GM19467 (cell line): ENCODE measurements around the gene FCGBP.
A peak's percentile ranks its signal among the peaks of the same experiment; 100 is the strongest.

ENCODE experiments used
- ATAC-seq: cut with Tn5 transposase; IDR thresholded peaks from one replicate; pipeline ENCODE4 v1.9.1; 2021; ENCODE audit warnings: mild to moderate bottlenecking, moderate library complexity; ENCODE audit not compliant: unreplicated experiment

Gene FCGBP

GRCh38 chr19:39949026-39949747 lies 14.8 kb upstream of the FCGBP start:
- ATAC-seq, result no peak

- ATAC-seq, result no peak
Measured at GRCh38 chr19:39946532-39946931, 12.1 kb upstream of the FCGBP start.

GRCh38 chr19:39943586-39943985 lies 9.2 kb upstream of the FCGBP start:
- ATAC-seq, result no peak

- no peak for ATAC-seq
Measured at GRCh38 chr19:39942366-39942730, 7.9 kb upstream of the FCGBP start.

GRCh38 chr19:39941615-39942365 lies 7.4 kb upstream of the FCGBP start:
- peak; percentile 42 for ATAC-seq

GRCh38 chr19:39941151-39941550 lies 6.7 kb upstream of the FCGBP start:
- no peak for ATAC-seq

- ATAC-seq, result no peak
Measured at GRCh38 chr19:39940221-39940833, 5.9 kb upstream of the FCGBP start.

- no peak for ATAC-seq
Measured at GRCh38 chr19:39939556-39939955, 5.1 kb upstream of the FCGBP start.

GRCh38 chr19:39937787-39938186 lies 3.4 kb upstream of the FCGBP start:
- ATAC-seq, result no peak

- no peak for ATAC-seq
Measured at GRCh38 chr19:39937094-39937720, 2.8 kb upstream of the FCGBP start.

- ATAC-seq, result no peak
Measured at GRCh38 chr19:39936622-39937021, 2.2 kb upstream of the FCGBP start.

GRCh38 chr19:39936020-39936419 lies 1.6 kb upstream of the FCGBP start:
- no peak for ATAC-seq

GRCh38 chr19:39935364-39935661 lies 879 bp upstream of the FCGBP start:
- ATAC-seq, result no peak

GRCh38 chr19:39929750-39930149 lies 4.7 kb downstream of the FCGBP start:
- no peak for ATAC-seq

GRCh38 chr19:39928357-39928725 lies 6.1 kb downstream of the FCGBP start:
- ATAC-seq, result no peak

GRCh38 chr19:39927524-39928356 lies 6.7 kb downstream of the FCGBP start:
- ATAC-seq, result no peak

- no peak for ATAC-seq
Measured at GRCh38 chr19:39927076-39927475, 7.4 kb downstream of the FCGBP start.

- ATAC-seq, result no peak
Measured at GRCh38 chr19:39926170-39926760, 8.2 kb downstream of the FCGBP start.

GRCh38 chr19:39924952-39925351 lies 9.5 kb downstream of the FCGBP start:
- ATAC-seq, result no peak

- no peak for ATAC-seq
Measured at GRCh38 chr19:39924389-39924788, 10.0 kb downstream of the FCGBP start.

GRCh38 chr19:39923862-39924261 lies 10.6 kb downstream of the FCGBP start:
- no peak for ATAC-seq
